Kidney glomerular epithelial cell (primary cell): Measurements from ENCODE around the gene MRTFA.

Experiments used
- DNase-seq: peaks from one replicate; lab custom pipeline; 2025; lab: John Stamatoyannopoulos, UW

MRTFA gene

DNA sequence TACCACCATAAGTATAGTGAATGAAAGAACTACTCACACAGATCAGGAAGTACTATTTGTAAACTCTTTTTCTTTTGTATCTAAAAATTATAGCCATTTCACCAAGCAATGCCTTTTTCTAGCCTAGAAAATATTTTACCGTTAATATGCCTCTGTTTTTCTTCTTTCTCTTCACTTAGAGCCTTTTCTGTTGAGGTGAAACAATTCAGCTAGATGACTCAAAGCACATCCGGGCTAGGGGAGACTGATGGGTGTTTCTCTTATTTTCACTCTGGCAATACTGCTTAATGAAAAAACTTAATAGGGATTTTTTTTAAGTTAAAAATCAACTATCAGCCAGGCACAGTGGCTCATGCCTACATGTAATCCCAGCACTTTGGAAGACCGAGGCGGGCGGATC, 172.8 kb downstream of the MRTFA start:
- DNase-seq = no peak

DNA sequence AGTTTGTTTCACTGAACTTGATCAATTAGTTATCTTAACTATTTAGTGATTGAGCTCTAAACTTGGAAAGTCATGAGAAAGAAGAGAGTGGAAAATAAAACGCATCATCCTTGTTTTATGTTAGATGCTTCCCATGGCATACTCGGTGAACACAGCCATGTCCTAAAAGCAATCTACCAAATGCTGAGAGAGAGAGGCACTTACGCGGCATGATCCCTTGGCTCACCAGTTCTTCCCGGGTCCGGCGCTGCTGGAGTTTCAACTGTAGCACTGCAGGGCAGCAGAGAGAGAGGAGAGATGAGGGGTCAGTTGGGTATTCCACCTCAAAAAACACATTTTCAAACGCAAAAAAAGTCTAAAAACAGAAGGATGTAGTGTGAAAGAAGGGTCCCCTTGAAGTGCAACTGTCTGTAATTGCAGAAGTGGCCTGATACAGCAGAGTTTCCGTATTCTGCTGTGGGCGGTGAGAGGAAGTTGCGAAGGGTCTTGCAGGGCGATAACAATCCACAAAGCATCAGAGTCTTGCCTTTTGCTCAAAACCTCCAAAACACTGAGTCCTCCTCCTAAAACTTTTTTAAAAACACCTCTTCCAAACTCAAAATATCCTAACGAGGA, 173.4 kb downstream of the MRTFA start:
- DNase-seq = no peak

- DNase-seq = no peak
Measured at GRCh38 chr22:40462195-40462984, 174.1 kb downstream of the MRTFA start.

GRCh38 chr22:40453671-40454070, 182.8 kb downstream of the MRTFA start:
- no peak for DNase-seq

- peak; percentile 13 for DNase-seq
Measured at GRCh38 chr22:40452730-40453487, 183.6 kb downstream of the MRTFA start.

- DNase-seq = no peak
Measured at GRCh38 chr22:40451210-40451609, 185.3 kb downstream of the MRTFA start.

DNA sequence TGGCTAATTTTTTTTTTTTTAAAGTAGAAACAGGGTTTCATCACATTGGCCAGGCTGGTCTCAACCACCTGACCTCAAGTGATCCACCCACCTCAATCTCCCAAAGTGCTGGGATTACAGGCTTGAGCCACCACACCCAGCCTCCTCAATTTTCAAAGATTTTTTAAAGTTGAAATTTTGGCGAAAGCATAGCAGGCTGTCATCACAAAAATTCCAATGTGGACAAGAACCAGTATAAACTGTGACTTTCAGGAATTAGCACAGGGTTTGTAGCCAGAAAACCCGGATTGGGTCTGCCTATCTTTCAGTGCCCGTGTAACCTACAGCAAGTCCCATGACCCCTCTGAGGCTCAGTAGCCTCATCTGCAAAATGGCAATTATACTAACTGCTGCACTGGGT, 185.9 kb downstream of the MRTFA start:
- no peak for DNase-seq

GRCh38 chr22:40449676-40450035, 186.9 kb downstream of the MRTFA start:
- DNase-seq = no peak

- no peak for DNase-seq
Measured at GRCh38 chr22:40446203-40446602, 190.3 kb downstream of the MRTFA start.

- DNase-seq = no peak
Measured at GRCh38 chr22:40444178-40444831, 192.2 kb downstream of the MRTFA start.

- DNase-seq = no peak
Measured at GRCh38 chr22:40443732-40444131, 192.8 kb downstream of the MRTFA start.

GRCh38 chr22:40441761-40442390, 194.6 kb downstream of the MRTFA start:
- DNase-seq = no peak

GRCh38 chr22:40436505-40437431, 199.8 kb downstream of the MRTFA start:
- peak; percentile 20 for DNase-seq

DNA sequence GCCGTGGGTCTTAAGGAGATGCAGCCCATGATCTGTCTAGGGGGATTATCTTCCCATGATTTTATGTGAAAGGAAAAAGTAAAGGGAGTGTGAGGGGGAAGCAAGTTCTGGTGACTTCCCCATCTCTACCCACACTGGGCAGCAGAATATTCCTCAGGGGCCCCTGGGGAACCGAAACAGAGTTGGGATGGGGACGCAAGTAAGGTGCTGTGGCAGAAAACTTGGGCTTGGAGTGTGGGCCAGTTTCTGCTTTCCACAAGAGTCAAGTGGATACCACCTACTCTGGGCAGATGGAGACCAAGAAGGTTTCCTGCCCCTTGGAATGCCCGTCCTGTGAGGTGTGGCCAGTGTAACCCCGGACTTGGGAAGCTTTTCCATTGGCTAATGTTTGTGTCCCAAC, 201.8 kb downstream of the MRTFA start:
- no peak for DNase-seq

- DNase-seq = no peak
Measured at GRCh38 chr22:40434106-40434505, 202.4 kb downstream of the MRTFA start.

GRCh38 chr22:40433416-40434090, 203.0 kb downstream of the MRTFA start:
- DNase-seq = no peak

DNA sequence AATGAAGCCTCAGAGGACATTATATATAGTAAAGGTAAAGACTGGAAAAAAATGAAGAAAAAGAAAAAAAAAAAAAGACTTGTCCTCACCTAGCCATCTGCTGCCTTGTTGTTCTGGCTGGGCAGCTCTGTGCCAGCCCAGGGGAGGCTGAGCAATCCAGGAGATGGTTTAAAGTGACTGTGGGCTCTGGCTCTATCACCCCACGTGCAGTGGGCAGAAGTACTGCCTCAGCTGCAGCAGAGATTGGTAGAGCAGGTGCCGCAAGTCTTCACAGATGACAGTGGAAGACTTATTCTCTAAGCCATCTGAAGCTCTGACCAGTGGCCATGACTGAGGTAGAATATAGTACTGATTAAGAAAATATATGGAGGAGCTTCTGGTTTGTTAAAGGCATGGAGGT, 203.9 kb downstream of the MRTFA start:
- DNase-seq = no peak

DNA sequence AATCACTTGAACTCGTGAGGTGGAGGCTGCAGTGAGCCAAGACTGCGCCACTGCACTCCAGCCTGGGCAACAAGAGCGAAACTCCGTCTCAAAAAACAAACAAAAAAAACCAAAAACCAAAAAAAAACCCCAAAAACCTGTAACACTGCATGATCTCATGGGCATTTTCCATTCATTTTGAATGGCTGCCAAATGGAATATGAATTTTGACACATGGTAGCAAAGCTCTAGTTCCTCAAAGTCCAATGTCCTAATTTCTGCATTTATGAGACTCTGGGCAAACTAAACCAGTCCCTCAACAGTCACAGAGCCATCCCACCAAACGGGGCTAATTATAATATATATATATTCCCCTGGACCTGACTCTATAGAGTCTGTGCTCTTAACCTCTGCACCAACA, 204.4 kb downstream of the MRTFA start:
- no peak for DNase-seq

GRCh38 chr22:40430991-40431390, 205.5 kb downstream of the MRTFA start:
- no peak for DNase-seq

DNA sequence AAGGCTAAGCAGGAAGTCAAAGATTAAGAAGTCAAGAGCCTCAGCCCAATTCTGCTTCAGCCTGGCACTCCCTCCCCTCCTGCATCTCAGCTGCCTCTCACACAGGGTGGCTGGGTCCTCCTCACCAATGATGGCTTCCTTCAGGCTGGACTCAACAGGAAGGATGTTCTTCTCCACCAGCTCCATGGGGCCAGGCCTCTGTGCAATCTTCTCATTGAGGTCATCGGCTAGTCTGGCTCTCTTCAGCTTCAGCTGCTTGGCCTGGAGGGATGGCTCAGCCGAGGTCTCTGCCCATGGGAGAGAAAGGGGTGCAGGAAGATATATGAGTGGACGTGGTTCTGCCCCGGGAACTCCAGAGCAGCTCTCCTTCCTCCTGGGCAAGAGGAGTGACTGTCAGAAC, 207.0 kb downstream of the MRTFA start:
- no peak for DNase-seq
